NT2/D1 (cell line): ENCODE results near the gene PRTFDC1.

Experiments used
- SUZ12 ChIP-seq: IDR thresholded peaks from 2 replicates; pipeline ENCODE4 v1.6.1; 2011; ENCODE audit not compliant: insufficient read length, insufficient read depth; ENCODE audit errors: extremely low read depth
- YY1 ChIP-seq: IDR thresholded peaks from 2 replicates; pipeline ENCODE4 v1.6.1; 2011; ENCODE audit not compliant: insufficient read length, insufficient read depth
- ZNF274 ChIP-seq: IDR thresholded peaks from 2 replicates; pipeline ENCODE4 v1.6.1; 2011; ENCODE audit warnings: mild to moderate bottlenecking, low read depth, low read length

- TF ChIP-seq ZNF274: no peak
- no peak for TF ChIP-seq YY1
- no peak for TF ChIP-seq SUZ12
Observed at GRCh38 chr10:24920907-24921881, 31.2 kb downstream of the PRTFDC1 start.
